Measurements from ENCODE around the gene MGME1. TPM values are rescaled to one million over a fixed set of nuclear protein-coding genes. Genes with fewer than 3 reads are reported as not detected.

Gene MGME1
- total and polyA plus RNA-seq, 2 of the 13 experiments (the other 11 are each of a cell fraction or from before 2014, with no cell fraction given) = 36.7 to 66.6 TPM

DNA sequence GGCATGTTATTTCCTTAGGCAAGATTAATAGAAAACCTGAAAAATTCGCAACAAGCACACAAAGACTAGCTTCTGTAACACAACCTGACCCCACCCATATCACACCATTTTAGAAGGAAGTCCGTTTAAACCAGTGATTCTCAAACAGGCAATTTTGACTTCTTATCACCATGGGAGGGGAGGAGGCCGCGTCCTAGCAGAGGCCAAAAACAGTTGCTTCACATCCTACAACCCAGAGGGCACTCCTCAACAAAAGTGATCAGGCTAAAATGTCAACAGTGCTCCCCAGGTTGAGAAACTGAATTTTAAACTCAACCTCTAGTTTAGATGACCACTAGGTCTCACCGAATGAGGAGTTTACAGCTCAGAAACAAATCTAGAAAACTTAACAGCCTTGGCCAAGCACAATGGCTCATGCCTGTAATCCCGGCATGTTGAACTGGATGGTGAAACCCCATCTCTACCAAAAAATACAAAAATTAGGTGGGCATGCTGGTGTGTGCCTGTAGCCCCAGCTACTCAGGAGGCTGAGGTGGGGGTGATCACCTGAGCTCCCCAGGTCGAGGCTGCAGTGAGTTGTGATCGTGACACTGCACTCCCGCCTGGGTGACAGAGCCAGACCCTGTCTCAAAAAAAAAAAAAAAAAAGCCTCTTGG, 3.6 kb upstream of the MGME1 start (continued):
- TF ChIP-seq ZNF143 (CRISPR knock-in tag; IDR thresholded peaks at IDR 0.05) = no peak
- no peak for TF ChIP-seq ATF7-NPFF (CRISPR knock-in tag; IDR thresholded peaks at IDR 0.05; ENCODE audit: low read depth)
- TF ChIP-seq ZNF282 (IDR thresholded peaks at IDR 0.05; ENCODE audit: partially characterized antibody) = no peak
- TF ChIP-seq MED1 (CRISPR knock-in tag; IDR thresholded peaks at IDR 0.05) = peak; percentile 33; the same call in 1 of the 2 replicates
- TF ChIP-seq ZNF256 (CRISPR knock-in tag; conservative IDR thresholded peaks at IDR 0.05) = no peak
- no peak for TF ChIP-seq ATM (IDR thresholded peaks at IDR 0.05; ENCODE audit: borderline replicate concordance)
- TF ChIP-seq, protein P1, sequence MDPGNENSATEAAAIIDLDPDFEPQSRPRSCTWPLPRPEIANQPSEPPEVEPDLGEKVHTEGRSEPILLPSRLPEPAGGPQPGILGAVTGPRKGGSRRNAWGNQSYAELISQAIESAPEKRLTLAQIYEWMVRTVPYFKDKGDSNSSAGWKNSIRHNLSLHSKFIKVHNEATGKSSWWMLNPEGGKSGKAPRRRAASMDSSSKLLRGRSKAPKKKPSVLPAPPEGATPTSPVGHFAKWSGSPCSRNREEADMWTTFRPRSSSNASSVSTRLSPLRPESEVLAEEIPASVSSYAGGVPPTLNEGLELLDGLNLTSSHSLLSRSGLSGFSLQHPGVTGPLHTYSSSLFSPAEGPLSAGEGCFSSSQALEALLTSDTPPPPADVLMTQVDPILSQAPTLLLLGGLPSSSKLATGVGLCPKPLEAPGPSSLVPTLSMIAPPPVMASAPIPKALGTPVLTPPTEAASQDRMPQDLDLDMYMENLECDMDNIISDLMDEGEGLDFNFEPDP (CRISPR knock-in tag; conservative IDR thresholded peaks at IDR 0.05) = 0 out of 2 replicates have a peak, but pooled peaks have one; percentile 72
- TF ChIP-seq, protein P2, sequence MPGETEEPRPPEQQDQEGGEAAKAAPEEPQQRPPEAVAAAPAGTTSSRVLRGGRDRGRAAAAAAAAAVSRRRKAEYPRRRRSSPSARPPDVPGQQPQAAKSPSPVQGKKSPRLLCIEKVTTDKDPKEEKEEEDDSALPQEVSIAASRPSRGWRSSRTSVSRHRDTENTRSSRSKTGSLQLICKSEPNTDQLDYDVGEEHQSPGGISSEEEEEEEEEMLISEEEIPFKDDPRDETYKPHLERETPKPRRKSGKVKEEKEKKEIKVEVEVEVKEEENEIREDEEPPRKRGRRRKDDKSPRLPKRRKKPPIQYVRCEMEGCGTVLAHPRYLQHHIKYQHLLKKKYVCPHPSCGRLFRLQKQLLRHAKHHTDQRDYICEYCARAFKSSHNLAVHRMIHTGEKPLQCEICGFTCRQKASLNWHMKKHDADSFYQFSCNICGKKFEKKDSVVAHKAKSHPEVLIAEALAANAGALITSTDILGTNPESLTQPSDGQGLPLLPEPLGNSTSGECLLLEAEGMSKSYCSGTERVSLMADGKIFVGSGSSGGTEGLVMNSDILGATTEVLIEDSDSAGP (CRISPR knock-in tag; IDR thresholded peaks at IDR 0.05; ENCODE audit: borderline replicate concordance) = peak; percentile 15
- TF ChIP-seq U2AF1 (optimal IDR thresholded peaks at IDR 0.05; ENCODE audit: low read depth, low read length) = no peak
- no peak for TF ChIP-seq ZKSCAN1 (IDR thresholded peaks at IDR 0.05; ENCODE audit: low read length)
- no peak for TF ChIP-seq ZNF776 (CRISPR knock-in tag; IDR thresholded peaks at IDR 0.05)
- TF ChIP-seq POLR2AphosphoS5 (IDR thresholded peaks at IDR 0.05; ENCODE audit: low read depth, low read length) = peak; percentile 65
- TF ChIP-seq, protein P3, sequence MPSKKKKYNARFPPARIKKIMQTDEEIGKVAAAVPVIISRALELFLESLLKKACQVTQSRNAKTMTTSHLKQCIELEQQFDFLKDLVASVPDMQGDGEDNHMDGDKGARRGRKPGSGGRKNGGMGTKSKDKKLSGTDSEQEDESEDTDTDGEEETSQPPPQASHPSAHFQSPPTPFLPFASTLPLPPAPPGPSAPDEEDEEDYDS (CRISPR knock-in tag; IDR thresholded peaks at IDR 0.05) = no peak
- TF ChIP-seq NR2F1 (CRISPR knock-in tag; IDR thresholded peaks at IDR 0.05) = no peak
- no peak for TF ChIP-seq ZNF12 (CRISPR knock-in tag; IDR thresholded peaks at IDR 0.05)
- peak; percentile 71 for TF ChIP-seq ZFP90 (CRISPR knock-in tag; IDR thresholded peaks at IDR 0.05; ENCODE audit: borderline replicate concordance)
- TF ChIP-seq, protein P4, sequence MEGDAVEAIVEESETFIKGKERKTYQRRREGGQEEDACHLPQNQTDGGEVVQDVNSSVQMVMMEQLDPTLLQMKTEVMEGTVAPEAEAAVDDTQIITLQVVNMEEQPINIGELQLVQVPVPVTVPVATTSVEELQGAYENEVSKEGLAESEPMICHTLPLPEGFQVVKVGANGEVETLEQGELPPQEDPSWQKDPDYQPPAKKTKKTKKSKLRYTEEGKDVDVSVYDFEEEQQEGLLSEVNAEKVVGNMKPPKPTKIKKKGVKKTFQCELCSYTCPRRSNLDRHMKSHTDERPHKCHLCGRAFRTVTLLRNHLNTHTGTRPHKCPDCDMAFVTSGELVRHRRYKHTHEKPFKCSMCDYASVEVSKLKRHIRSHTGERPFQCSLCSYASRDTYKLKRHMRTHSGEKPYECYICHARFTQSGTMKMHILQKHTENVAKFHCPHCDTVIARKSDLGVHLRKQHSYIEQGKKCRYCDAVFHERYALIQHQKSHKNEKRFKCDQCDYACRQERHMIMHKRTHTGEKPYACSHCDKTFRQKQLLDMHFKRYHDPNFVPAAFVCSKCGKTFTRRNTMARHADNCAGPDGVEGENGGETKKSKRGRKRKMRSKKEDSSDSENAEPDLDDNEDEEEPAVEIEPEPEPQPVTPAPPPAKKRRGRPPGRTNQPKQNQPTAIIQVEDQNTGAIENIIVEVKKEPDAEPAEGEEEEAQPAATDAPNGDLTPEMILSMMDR (CRISPR knock-in tag; IDR thresholded peaks at IDR 0.05) = no peak
- peak; percentile 45; the same call in 1 of the 2 replicates for TF ChIP-seq FOXJ3 (CRISPR knock-in tag; IDR thresholded peaks at IDR 0.05; ENCODE audit: borderline replicate concordance)
- peak; percentile 28; the same call in 1 of the 2 replicates for TF ChIP-seq ZNF605 (CRISPR knock-in tag; IDR thresholded peaks at IDR 0.05)
- no peak for TF ChIP-seq HOXA9 (CRISPR knock-in tag; IDR thresholded peaks at IDR 0.05; ENCODE audit: borderline replicate concordance)
- no peak for TF ChIP-seq SOX13 (IDR thresholded peaks at IDR 0.05)
- peak in 1 of 2 experiments; percentile 18; a peak in 1 of 4 replicates for TF ChIP-seq SOX13 (CRISPR knock-in tag; conservative IDR thresholded peaks at IDR 0.05 in 1 of 2, IDR thresholded peaks at IDR 0.05 in 1 of 2)
- peak; percentile 27 for TF ChIP-seq IRF2 (CRISPR knock-in tag; IDR thresholded peaks at IDR 0.05)
- peak; percentile 43 to 71; a peak in 3 of 4 replicates for TF ChIP-seq POLR2A (IDR thresholded peaks at IDR 0.05; ENCODE audit: insufficient read depth in 1 of 2, low read depth in 2 of 2, low read length in 2 of 2)
- no peak for TF ChIP-seq CREB1 (IDR thresholded peaks at IDR 0.05)
- TF ChIP-seq CREB1 (CRISPR knock-in tag; IDR thresholded peaks at IDR 0.05) = 0 out of 2 replicates have a peak, but pooled peaks have one; percentile 45

All from HepG2 (cell line).